HG03521 (cell line): Measurements from ENCODE around the gene GAA.
A peak's percentile ranks its signal among the peaks of the same experiment; 100 is the strongest.
"Not testable (repeated sequence)": the region's sequence is repeated elsewhere in the genome, so short reads cannot be mapped to it uniquely, and the experiment has no call there.

Experiments
- ATAC-seq: cut with Tn5 transposase; IDR thresholded peaks from one replicate; pipeline ENCODE4 v1.9.1; 2021; ENCODE audit warnings: mild to moderate bottlenecking, moderate library complexity; ENCODE audit not compliant: unreplicated experiment

Gene GAA

DNA sequence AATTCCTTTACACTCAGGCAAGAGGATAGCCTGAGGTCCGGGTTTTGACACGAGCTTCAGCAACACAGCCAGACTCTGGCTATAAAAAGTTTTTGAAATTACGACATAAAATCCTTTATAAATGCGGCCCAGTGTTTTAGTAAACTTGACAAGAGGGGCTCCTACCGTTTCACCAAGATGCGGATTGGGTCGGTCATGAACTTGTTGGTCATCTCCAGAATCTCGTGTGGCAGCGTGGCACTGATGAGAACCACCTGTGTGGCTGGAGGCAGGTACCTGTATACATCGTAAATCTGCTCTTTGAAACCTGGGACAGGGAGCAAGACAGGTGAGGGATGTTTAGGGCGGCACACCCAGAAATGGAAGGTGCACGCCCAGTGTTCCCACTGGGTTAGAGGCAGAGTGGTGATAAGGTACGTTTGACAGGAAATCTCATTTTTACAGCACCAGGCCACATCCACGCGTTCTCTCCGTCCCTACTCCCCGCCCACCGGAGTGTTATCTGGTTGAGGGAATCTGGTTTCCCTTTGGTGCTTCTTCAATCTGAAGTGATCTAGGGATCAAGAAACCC, 37.6 kb downstream of the GAA start:
- no peak for ATAC-seq

DNA sequence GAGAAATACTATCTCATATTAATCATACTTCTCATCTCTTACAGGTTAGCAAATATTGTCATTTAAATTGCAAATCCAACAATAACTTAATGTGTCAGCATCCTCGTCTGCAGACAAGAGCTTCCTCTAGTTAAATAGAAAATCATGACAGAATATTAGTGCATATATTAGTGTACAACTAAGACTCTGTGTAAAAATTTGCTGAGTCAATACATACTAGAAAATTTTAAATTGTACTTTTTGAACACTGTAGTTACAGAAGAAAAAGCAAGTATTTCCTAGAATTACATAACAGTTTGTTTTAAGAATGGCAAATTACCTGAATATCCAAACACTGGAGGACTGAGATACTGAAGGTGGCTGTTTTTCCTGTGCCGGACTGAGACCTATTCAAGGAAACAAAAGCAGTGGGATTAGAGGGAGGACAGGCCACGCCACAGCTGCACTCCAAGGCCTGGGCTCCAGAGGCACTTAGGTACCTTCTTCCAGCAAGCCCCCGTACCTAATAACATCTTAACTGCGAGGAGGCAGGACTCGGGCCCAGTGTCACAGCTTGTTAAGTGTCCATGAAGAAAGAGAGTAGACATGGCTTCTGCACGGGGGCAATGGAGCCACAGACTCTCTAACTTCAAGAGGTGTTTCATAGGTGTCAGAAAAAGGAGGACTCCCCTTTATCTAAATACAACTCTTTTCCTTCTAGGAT, 40.2 kb downstream of the GAA start:
- no peak for ATAC-seq

DNA sequence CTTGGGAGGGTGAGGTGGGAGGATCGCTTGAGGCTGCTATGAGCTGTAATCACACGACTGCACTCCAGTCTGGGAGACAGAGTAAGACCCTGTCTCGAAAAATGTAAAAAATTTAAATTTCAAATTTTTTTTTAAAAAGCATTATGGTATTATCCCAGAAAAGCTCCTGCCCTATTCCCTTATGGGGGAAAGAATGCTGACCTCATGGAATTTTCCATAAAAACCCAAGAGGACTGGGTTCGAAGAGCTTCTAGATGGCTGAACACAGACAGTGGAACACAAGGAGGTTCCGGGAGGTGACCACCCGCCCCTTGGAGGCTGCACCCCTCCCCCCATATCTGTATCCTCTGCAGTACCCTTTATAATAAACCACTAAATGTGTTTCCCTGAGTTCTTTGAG, 41.5 kb downstream of the GAA start:
- ATAC-seq, result no peak

DNA sequence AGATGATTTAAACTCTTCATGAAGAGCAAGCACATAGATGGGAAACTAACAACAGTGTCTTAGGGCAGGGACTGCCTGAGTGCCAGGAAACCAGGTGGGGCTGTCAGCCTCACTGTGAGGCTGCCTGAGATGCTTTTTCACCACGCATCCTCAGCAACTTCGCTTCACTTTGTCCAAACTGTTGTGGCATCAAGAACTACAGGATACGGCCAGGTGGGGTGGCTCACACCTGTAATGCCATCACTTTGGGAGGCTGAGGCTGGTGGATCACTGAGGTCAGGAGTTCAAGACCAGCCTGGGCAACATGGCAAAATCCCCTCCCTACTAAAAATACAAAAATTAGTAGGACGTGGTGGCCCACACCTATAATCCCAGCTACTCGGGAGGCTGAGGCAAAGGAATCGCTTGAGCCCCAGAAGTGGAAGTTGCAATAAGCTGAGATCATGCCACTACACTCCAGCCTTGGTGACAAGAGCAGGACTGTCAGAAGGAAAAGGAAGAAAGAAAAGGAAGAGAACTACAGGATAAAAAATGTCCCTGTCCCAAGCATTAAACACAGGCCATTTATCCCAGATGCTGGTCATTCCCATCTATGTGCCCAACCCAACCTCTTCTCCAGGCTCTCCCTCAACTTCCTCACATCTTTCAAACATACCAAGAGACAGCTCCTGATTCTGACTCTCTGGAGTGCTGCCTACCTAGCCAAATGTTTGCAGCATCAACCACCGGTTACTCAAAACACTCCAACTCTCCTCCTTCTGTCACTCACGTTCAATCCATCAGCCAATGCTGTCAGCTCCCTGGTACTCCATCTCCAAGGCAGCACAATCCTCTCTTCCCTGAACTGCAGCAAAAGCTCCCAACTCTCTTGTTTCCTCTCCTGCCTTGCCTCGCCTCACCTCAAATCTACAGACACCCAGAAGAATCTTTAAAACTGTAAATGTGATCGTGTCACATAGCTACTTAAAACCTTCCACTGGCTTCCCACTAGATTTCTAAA, 44.0 kb downstream of the GAA start:
- ATAC-seq, result no peak

DNA sequence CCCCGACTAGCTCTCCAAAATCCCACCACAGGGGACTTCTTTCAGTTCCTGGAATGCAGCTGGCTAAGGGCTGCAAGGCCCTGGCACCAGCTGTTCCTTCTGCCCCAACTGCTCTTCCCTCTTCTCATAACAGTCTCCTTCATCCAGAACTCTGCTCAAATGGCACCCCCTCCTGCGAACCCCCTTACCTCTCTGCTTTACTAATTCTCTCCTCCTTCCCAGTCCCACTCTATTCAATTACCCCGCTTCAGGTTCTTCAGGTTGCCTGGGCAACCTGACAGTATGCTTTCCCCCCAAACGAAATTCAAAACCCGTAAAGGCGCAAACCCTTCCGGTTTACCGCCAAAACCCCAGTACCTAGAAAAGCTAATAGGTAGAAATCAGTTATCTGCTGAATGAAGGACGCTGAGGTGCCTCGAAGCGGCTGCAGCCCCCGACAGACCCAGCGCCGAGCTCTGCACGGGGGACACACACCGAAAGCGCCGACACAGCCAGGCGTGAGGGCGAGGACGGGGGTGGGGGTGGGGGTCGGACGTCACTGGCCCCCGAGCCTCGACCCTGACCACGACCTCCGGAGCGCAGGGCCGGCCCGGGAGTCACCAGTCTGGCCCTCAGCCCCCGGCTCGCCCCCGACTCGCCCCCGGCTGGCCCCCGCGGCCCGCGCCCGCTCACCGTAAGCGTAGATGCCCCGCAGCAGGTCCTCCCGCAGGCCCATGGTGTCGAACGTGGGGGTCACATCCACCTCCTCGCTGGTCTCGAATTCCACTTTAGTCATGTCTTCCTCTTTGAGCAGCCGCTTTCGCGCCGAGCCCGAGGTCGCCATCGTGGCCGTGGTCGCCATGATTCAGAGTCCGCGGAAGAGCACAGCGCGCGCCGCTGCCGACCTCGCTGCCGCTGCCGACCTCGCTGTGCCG, 45.0 kb downstream of the GAA start:
- peak; percentile 27 for ATAC-seq

DNA sequence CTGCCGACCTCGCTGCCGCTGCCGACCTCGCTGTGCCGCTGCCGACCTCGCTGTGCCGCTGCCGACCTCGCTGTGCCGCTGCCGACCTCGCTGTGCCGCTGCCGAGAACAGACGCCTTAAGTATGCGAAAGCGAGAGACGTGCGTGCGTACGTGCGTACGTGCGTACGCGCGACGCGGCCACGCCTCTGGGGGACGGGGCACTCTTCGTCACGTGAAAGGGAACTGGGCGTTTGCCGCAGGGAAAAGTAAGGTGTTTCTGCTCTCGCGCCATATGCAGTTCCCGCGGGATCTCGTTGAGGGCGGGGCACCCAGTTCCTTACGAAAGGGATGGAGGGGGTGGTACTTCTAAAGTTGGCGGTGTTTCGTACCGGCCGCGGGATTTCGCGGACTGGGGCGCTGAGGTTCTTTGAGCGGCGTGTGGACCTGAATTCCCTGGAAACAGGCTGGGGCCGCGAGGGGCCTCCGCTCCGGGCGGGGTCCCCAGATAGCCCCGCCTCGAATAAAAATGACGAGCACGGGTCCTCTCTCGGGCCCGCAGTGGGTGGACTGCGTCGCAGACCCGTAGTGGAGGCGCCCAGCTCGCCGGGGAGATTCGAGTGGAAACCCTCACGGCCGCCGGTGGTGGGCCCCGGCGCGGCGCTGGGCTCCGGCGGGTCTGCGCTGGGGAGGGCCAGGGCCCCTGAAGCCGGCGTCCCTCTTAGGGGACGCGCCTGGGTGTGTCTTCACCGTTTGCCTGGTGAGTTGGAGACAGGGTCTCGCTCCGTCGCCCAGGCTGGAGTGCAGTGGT, 45.8 kb downstream of the GAA start, which contains the start of gene EIF4A3:
TSS of gene EIF4A3 (minus strand) at position 94 of the 788 bp plus-strand sequence. CDS start 167 bp downstream, outside the sequence.
- peak; percentile 85 for ATAC-seq

DNA sequence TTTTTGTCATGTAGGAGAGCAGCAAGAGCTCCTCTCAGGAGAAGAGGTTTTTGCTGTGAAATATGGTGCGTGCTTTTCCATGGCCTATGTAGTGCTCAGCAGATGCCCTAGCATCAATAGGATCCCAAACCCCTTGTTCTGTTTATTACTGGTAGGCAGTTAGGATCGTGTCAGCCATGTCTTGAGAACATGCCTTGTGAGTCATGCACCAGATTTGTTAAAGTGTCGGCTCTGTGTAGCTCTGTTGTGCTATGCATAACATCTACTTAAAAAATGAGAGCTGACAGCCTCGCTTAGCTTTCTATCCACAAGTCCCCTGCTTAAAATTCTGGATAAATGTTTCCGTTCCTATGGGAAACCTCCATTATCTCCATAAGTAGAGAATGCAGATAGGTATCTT, 50.0 kb downstream of the GAA start:
- ATAC-seq, result no peak

DNA sequence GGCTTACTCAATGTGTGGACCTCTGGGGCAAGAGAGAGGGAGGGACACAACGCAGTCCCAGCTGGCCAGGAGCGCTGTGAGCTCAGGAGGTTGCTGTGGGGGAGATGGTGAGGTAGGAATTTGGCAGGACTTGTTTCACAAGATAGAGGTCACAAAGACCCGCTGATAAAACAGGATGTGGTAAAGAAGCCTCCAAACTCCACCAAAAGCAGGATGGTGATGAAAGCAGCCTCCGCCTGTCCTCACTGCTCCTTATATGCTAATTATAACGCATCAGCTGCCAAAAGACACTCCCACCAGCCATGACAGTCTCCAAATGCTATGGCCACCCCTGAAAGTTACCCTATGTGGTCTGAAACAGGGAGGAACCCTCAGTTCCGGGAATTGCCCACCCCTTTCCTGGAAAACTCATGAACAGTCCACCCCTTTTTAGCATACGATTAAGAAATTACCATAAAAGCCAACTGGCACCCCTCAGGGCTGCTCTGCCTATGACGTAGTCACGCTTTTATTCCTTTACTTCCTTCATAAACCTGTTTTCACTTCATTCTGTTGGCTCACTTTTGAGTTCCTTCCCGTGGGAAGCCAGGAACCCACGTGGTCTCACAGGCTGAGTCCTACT, 50.8 kb downstream of the GAA start:
- no peak for ATAC-seq

DNA sequence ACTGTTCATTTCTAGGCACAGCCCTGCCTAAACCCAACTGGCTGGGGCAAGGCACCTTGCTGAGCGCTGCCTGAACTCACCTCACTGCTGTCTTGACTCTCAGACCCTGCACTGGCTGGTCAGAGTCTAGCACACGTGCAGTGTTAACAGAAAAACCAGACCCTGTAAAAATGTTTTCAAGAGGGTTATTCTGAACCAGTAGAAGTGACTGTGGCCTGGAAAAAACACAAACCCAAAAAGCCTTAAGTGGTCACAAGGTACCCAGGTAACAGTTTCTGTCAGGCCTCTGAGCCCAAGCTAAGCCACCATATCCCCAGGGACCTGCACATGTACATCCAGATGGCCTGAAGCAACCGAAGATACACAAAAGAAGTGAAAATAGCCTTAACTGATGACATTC, 51.6 kb downstream of the GAA start:
- no peak for ATAC-seq

DNA sequence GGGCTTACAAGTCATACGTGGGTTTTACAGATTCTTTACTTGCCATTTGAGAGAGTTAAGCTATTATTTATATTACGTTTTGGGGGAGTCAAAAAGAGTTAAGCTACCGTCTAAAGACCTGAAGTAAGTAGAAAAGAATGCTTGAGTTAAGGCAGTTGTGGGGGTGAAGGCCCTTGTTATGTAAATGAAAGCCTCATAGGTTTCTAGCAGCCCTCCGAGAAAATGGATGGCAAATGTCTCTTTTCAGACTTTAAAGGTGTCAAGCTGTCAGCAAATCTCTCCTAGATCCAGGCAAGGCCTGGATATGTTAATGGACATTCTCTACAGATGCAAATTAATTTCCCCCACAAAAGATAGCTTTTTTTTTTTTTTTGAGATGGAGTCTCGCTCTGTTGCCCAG, 52.8 kb downstream of the GAA start:
- ATAC-seq, result no peak

DNA sequence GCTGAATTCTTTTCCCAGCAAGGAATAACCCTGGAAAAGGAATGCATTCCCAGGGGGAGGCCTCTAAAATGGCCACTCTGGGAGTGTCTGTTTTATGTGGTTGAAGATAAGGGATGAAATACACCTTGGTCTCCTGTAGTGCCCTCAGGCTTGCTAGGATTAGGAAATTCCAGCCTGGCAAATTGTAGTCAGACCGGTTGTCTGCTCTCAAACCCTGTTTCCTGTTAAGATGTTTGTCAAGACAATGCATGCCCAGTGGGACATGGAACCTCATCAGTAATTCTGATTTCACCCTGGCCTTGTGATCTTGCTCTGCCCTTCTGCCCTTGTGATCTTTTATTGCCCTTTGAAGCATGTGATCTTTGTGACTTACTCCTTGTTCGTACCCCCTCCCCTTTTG, 54.2 kb downstream of the GAA start:
- not testable (repeated sequence) for ATAC-seq

DNA sequence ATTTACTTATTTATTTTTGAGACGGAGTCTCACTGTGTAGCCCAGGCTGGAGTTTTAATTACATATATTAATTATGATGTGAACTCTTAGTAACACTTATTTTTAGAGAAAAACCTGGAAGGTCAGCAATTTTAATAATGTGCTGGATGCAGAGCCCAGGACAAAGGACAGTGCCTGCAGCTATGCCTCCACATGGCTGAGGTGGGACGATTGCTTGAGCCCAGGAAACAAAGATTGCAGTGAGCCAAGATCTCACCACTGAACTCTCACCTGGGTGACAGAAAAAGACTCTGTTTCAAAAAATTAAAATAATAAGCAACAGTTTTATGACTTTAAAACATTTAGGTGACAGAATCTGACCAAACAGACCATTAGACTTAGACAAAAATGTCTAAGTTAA, 57.5 kb downstream of the GAA start:
- ATAC-seq, result no peak

DNA sequence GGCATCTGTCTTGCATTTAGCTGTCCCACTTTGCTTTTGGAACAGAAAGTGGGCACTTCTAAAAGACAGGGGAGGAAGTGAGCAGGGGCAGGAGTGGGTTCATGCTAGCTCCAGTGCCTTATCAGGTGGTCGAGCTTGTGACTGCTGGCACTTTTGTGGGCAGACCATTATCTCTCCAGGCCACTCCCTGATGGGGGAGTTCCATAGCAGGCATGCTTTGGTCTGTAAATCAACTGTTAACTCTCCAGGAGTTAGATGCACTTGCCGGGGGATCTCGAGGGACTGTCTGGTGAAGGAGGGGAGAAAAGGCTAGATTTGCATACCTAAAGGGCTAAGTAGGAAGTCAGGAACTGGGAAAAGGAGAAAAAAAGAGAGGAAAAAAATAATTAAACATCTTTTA, 59.2 kb downstream of the GAA start:
- no peak for ATAC-seq

DNA sequence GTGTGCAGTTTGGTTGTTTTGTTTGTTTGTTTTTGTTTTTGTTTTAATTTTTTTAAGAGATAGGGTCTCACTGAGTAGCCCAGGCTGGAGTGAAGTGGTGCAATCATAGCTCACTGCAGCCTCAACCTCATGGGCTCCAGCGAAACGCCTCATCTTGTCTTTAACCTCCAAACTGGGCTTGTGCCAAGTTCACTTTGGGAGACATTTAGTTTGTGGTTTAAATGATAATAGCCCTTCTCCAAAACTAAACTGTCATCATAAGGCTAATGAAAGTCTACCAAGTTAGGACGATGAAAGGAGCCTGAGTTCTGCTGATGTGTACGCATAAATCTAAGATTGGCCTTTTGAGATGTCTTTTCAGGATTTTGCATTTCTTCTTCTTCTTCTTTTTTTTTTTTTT, 62.0 kb downstream of the GAA start:
- ATAC-seq, result no peak

DNA sequence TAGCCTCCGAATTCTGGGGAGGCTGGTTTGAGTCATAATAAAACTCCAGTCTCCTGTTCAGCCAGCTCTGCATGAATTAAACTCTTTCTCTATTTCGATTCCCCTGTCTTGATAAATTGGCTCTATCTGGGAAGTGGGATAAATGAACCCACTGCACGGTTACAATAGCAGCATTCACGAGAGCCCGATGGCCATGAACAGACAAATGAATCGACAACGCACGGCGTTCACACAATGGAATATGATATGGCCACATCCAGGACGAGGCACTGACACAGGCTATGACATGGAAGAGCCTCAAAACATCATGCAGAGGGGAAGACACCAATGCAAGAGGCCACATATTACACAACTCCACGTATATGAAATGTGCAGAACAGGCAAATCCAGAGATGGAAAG, 62.8 kb downstream of the GAA start:
- ATAC-seq, result no peak

DNA sequence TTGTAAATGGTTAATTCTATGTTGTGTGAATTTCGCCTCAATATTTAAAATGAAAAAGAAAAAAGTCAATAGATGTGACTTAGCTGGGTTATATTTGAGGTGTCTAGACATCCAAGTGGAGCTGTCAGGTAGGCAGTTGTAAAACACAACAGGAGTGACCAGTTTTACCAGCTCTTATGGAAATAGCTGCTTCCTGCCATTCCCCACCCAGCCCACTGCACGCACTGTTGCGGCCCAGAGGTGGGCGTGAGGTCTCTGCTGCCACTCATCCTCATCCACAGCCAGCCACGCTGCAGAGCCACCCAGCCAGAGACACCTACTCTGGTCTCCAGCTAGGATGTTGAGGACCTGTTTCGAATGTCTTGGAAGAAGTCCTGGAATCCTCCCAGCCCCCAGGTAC, 65.1 kb downstream of the GAA start:
- ATAC-seq, result no peak

DNA sequence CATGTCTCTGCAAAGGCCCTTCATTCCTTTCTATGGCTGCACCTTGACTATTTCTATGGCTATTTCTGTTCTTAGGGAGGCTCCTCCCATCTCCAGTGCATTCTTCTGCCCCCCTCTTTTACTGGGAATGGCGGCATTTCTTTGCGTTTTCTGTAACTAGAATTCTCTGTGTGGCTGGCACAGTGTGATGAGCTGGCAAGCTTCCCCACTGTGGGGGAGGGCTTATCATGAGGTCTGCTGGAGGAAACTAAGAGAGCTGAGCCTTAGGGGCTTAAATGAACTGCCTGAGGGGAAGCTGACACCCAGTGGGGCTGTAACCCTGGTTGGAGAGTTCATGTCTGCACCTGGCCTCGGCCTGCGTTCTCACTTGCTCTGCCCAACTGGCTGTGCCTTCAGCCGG, 67.0 kb downstream of the GAA start:
- ATAC-seq, result no peak

DNA sequence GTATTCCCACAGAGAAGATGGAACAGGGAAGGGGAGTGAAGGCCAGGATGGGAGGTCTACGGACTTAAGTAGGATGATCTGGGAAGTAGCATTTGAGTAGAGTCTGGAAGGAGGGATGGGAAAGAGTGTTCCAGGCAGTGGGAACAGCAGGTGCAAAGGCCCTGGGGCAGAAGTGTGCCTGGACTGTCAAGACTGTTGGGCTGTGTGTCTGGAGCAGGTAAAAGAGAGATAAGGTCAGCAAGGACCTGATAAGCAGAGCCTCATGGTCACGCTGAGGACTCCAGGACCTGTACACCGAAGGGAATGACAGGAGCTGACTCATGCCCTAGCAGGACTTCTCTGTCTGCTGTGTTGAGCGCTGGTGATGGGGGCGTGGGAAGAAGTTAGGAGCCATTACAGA, 67.7 kb downstream of the GAA start:
- no peak for ATAC-seq
